ENCODE results near the gene CCDC141.

The CCDC141 gene

GRCh38 chr2:178811901-178812300, 238.0 kb downstream of the CCDC141 start:
- Histone ChIP-seq H3F3A (ENCODE audit: insufficient read depth, low read length) (no peaks in the 10 kb centered on the region), H3K36me3 (replicated peaks; ENCODE audit: insufficient read depth, low read length) (no peaks in the 10 kb centered on the region), H3K4me3 (ENCODE audit: low read length) (no peak overlapping the region), H3K9me2 (replicated peaks; ENCODE audit: insufficient read depth, low read length) (no peaks in the 10 kb centered on the region), H4K20me1 (ENCODE audit: insufficient read depth, low read length) (no peaks in the 10 kb centered on the region), H3K9ac (ENCODE audit: low read length) (no peak overlapping the region), H2AFZ (ENCODE audit: low read length) (no peak overlapping the region), H3K4me2 (ENCODE audit: low read depth, low read length) (no peak overlapping the region), H3K27ac (ENCODE audit: low read length) (no peak overlapping the region), H3K79me2 (ENCODE audit: low read length) (no peaks in the 10 kb centered on the region), H3K27me3 (replicated peaks; ENCODE audit: insufficient read depth, low read length) (no peaks in the 10 kb centered on the region), H3K4me1 (ENCODE audit: low read length) (0 out of 2 replicates have a peak, but pooled peaks cover under 1% of the 10 kb centered on the region), H3K9me3 (replicated peaks; ENCODE audit: insufficient read depth, low read length) (no peaks in the 10 kb centered on the region)
- DNase-seq = no peak
- TF ChIP-seq EZH2phosphoT487 (IDR thresholded peaks at IDR 0.05; ENCODE audit: low read length) = no peak
- no peak for TF ChIP-seq CTCF (IDR thresholded peaks at IDR 0.05; ENCODE audit: low read length)
- TF ChIP-seq EZH2 (optimal IDR thresholded peaks at IDR 0.05; ENCODE audit: low read depth, low read length) = no peak

GRCh38 chr2:178811045-178811444, 238.9 kb downstream of the CCDC141 start:
- Histone ChIP-seq H3K9me3 (replicated peaks; ENCODE audit: insufficient read depth, low read length) (no peaks in the 10 kb centered on the region), H3K79me2 (ENCODE audit: low read length) (no peaks in the 10 kb centered on the region), H4K20me1 (ENCODE audit: insufficient read depth, low read length) (no peaks in the 10 kb centered on the region), H3K36me3 (replicated peaks; ENCODE audit: insufficient read depth, low read length) (no peaks in the 10 kb centered on the region), H3F3A (ENCODE audit: insufficient read depth, low read length) (no peaks in the 10 kb centered on the region), H3K4me1 (ENCODE audit: low read length) (peaks cover 7% of the 10 kb centered on the region; the same call in 1 of the 2 replicates), H3K9me2 (replicated peaks; ENCODE audit: insufficient read depth, low read length) (no peaks in the 10 kb centered on the region), H3K4me3 (ENCODE audit: low read length) (no peak overlapping the region), H3K4me2 (ENCODE audit: low read depth, low read length) (no peak overlapping the region), H3K9ac (ENCODE audit: low read length) (no peak overlapping the region), H3K27ac (ENCODE audit: low read length) (no peak overlapping the region), H2AFZ (ENCODE audit: low read length) (no peak overlapping the region), H3K27me3 (replicated peaks; ENCODE audit: insufficient read depth, low read length) (no peaks in the 10 kb centered on the region)
- DNase-seq = no peak
- TF ChIP-seq CTCF (IDR thresholded peaks at IDR 0.05; ENCODE audit: low read length) (no peak), EZH2phosphoT487 (IDR thresholded peaks at IDR 0.05; ENCODE audit: low read length) (no peak), EZH2 (optimal IDR thresholded peaks at IDR 0.05; ENCODE audit: low read depth, low read length) (no peak)

DNA sequence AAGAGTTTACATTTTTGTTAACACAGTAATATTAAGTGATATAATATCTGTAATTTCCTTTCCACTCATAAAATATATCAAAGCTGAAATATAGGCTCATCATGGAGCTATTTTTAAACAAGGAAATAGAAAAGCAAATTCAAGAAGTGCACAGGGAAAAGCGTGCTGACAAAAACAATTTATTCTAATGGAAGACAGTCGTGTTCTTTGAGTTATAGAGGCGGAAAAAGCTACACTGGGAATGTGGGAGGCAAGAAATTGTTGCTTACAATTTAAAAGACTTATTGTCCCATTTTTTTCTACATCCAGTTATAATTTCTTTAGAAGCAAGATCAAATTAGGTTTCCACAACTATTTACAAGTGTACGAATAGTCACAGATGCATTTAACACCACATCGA, 239.5 kb downstream of the CCDC141 start:
- no peak for DNase-seq
- peaks cover 7% of the 10 kb centered on the region; the same call in 1 of the 2 replicates for H3K4me1 ChIP-seq (ENCODE audit: low read length)
- no peak overlapping the region for H3K4me3 ChIP-seq (ENCODE audit: low read length)
- H4K20me1 ChIP-seq (ENCODE audit: insufficient read depth, low read length) = no peaks in the 10 kb centered on the region
- no peaks in the 10 kb centered on the region for H3K9me2 ChIP-seq (replicated peaks; ENCODE audit: insufficient read depth, low read length)
- H3K27me3 ChIP-seq (replicated peaks; ENCODE audit: insufficient read depth, low read length) = no peaks in the 10 kb centered on the region
- H3K27ac ChIP-seq (ENCODE audit: low read length) = no peak overlapping the region
- H3F3A ChIP-seq (ENCODE audit: insufficient read depth, low read length) = no peaks in the 10 kb centered on the region
- TF ChIP-seq CTCF (IDR thresholded peaks at IDR 0.05; ENCODE audit: low read length) = no peak
- H3K9ac ChIP-seq (ENCODE audit: low read length) = no peak overlapping the region
- H3K9me3 ChIP-seq (replicated peaks; ENCODE audit: insufficient read depth, low read length) = no peaks in the 10 kb centered on the region
- H3K4me2 ChIP-seq (ENCODE audit: low read depth, low read length) = no peak overlapping the region
- no peak overlapping the region for H2AFZ ChIP-seq (ENCODE audit: low read length)
- H3K79me2 ChIP-seq (ENCODE audit: low read length) = no peaks in the 10 kb centered on the region
- no peaks in the 10 kb centered on the region for H3K36me3 ChIP-seq (replicated peaks; ENCODE audit: insufficient read depth, low read length)

All from MM.1S (cell line).